PC-9 (cell line): ENCODE measurements around the gene ALS2. TPM values are rescaled to one million over a fixed set of nuclear protein-coding genes. Genes with fewer than 3 reads are reported as not detected.

Source experiments
- BruUV-seq: library from RNA; stranded (reverse); fragments of 400-500 nt; replicated peaks from 2 replicates; lab custom pipeline; 2021; lab: Mats Ljungman, UMichigan
- CTCF ChIA-PET: fragments of 300-600 bp; sonication (Branson Sonifier 250); formaldehyde crosslinking; loops from one replicate; lab custom pipeline; 2022; ENCODE audit warnings: antibody characterized with exemption; lab: Charles Lee
- POLR2A ChIA-PET: fragments of 300-600 bp; sonication (Branson Sonifier 250); formaldehyde crosslinking; loops from one replicate; lab custom pipeline; 2022; ENCODE audit warnings: antibody characterized with exemption; ENCODE audit not compliant: unreplicated experiment; lab: Charles Lee
- DNase-seq, 2 experiments: peaks; one replicate each; pipeline versions ENCODE4 v3.0.0 to v3.0.0-alpha.2; 2015 to 2022; ENCODE audit warnings: mixed read lengths in 1 of 2
- H2AFZ ChIP-seq: fragments of 200-600 bp; sonication (generic); 2 replicates; pipeline ENCODE4 v1.8.1; 2017; ENCODE audit warnings: antibody characterized with exemption
- H3F3A ChIP-seq: fragments of 200-600 bp; sonication (generic); 2 replicates; pipeline ENCODE4 v1.8.1; 2017; ENCODE audit warnings: antibody characterized with exemption, mild to moderate bottlenecking, low read depth; ENCODE audit not compliant: insufficient read depth
- H3K27ac ChIP-seq: fragments of 200-600 bp; sonication (generic); 2 replicates; pipeline ENCODE4 v1.6.1; 2016; ENCODE audit warnings: mixed run types
- H3K27me3 ChIP-seq: fragments of 200-600 bp; sonication (generic); 2 replicates; pipeline ENCODE4 v1.6.1; 2016; ENCODE audit warnings: low read depth, mixed run types; ENCODE audit not compliant: insufficient read depth
- H3K36me3 ChIP-seq: fragments of 200-600 bp; sonication (generic); 2 replicates; pipeline ENCODE4 v1.6.1; 2016; ENCODE audit warnings: low read depth, mixed run types
- H3K4me1 ChIP-seq: fragments of 200-600 bp; sonication (generic); replicated peaks from 2 replicates; pipeline ENCODE4 v1.6.1; 2016; ENCODE audit warnings: mixed run types; ENCODE audit not compliant: insufficient read depth
- H3K4me2 ChIP-seq: fragments of 200-600 bp; sonication (generic); 2 replicates; pipeline ENCODE4 v1.6.1; 2017; ENCODE audit warnings: mixed run types
- H3K4me3 ChIP-seq: fragments of 200-600 bp; sonication (generic); 2 replicates; pipeline ENCODE4 v1.6.1; 2016; ENCODE audit warnings: mixed run types
- H3K79me2 ChIP-seq: fragments of 200-600 bp; sonication (generic); 2 replicates; pipeline ENCODE4 v1.6.1; 2017; ENCODE audit warnings: low read depth, mixed run types
- H3K9me2 ChIP-seq: fragments of 200-600 bp; sonication (generic); 2 replicates; pipeline ENCODE4 v1.8.1; 2017; ENCODE audit warnings: mild to moderate bottlenecking; ENCODE audit not compliant: insufficient read depth
- H3K9me3 ChIP-seq: fragments of 200-600 bp; sonication (generic); 2 replicates; pipeline ENCODE4 v1.8.1; 2016; ENCODE audit warnings: low read depth; ENCODE audit not compliant: insufficient read depth
- H4K20me1 ChIP-seq: fragments of 200-600 bp; sonication (generic); 2 replicates; pipeline ENCODE4 v1.8.1; 2017; ENCODE audit not compliant: insufficient read depth
- CTCF ChIP-seq: fragments of 200-600 bp; sonication (generic); conservative IDR thresholded peaks from 2 replicates; pipeline ENCODE4 v1.6.1; 2017; ENCODE audit warnings: mixed run types, antibody characterized with exemption, mild to moderate bottlenecking, moderate library complexity
- EZH2 ChIP-seq: fragments of 200-600 bp; sonication (generic); IDR thresholded peaks from 2 replicates; pipeline ENCODE4 v1.8.0; 2017; ENCODE audit warnings: antibody characterized with exemption, low read depth
- intact Hi-C: fragments of 100-400 bp; cut with micrococcal nuclease; formaldehyde crosslinking; loops from one replicate; pipeline ENCODE4 v1.10.0; 2022; ENCODE audit not compliant: unreplicated experiment
- total RNA-seq: library from RNA; stranded (reverse); gene quantifications from 2 replicates; pipeline ENCODE4 v1.2.3, GENCODE V29; 2021

ALS2 gene
- total RNA-seq, 1 experiment from 2014 or later, result 27.6 TPM

GRCh38 chr2:201675454-201675853, 105.3 kb downstream of the ALS2 start:
- Histone ChIP-seq H3K27ac (no peak overlapping the region), H3K79me2 (no peaks in the 10 kb centered on the region), H3K9me2 (no peaks in the 10 kb centered on the region), H3K9me3 (no peaks in the 10 kb centered on the region), H3K4me2 (no peak overlapping the region), H4K20me1 (no peaks in the 10 kb centered on the region), H3F3A (no peaks in the 10 kb centered on the region), H3K4me1 (no peaks in the 10 kb centered on the region), H3K36me3 (no peaks in the 10 kb centered on the region), H3K4me3 (no peak overlapping the region), H2AFZ (no peak overlapping the region), H3K27me3 (no peaks in the 10 kb centered on the region)
- POLR2A ChIA-PET, result no interaction called here
- no TSS peak for BruUV-seq
- CTCF ChIA-PET, result no interaction called here
- no peak for DNase-seq
- TF ChIP-seq CTCF (no peak), EZH2 (no peak)
- intact Hi-C loops, result no loop called here

- Histone ChIP-seq H3K27me3 (no peaks in the 10 kb centered on the region), H3K36me3 (no peaks in the 10 kb centered on the region), H3F3A (no peaks in the 10 kb centered on the region), H3K79me2 (no peaks in the 10 kb centered on the region), H3K9me2 (no peaks in the 10 kb centered on the region), H3K9me3 (no peaks in the 10 kb centered on the region), H3K4me2 (no peak overlapping the region), H2AFZ (no peak overlapping the region), H3K27ac (no peak overlapping the region), H3K4me1 (no peaks in the 10 kb centered on the region), H3K4me3 (no peak overlapping the region), H4K20me1 (no peaks in the 10 kb centered on the region)
- CTCF ChIA-PET, result no interaction called here
- DNase-seq, result no peak
- intact Hi-C loops, result no loop called here
- TF ChIP-seq CTCF, result no peak
- TF ChIP-seq EZH2, result no peak
- POLR2A ChIA-PET, result interaction anchor here (0.6 kb wide), 1 partner anchor 95 kb away, joined by 7 read pairs; no protein-coding TSS in a partner anchor
- no TSS peak for BruUV-seq
Observed at GRCh38 chr2:201674794-201675193, 105.9 kb downstream of the ALS2 start.

- POLR2A ChIA-PET, result interaction anchor here (0.6 kb wide), 1 partner anchor 95 kb away, joined by 7 read pairs; no protein-coding TSS in a partner anchor
- DNase-seq, result no peak
- Histone ChIP-seq H3K9me3 (no peaks in the 10 kb centered on the region), H3K9me2 (no peaks in the 10 kb centered on the region), H3K27ac (no peak overlapping the region), H3K79me2 (no peaks in the 10 kb centered on the region), H4K20me1 (no peaks in the 10 kb centered on the region), H3K36me3 (no peaks in the 10 kb centered on the region), H3K4me1 (no peaks in the 10 kb centered on the region), H3K27me3 (no peaks in the 10 kb centered on the region), H3K4me3 (no peak overlapping the region), H3K4me2 (no peak overlapping the region), H3F3A (no peaks in the 10 kb centered on the region), H2AFZ (no peak overlapping the region)
- intact Hi-C loops, result no loop called here
- BruUV-seq, result no TSS peak
- CTCF ChIA-PET, result no interaction called here
- no peak for TF ChIP-seq EZH2
- TF ChIP-seq CTCF, result no peak
Observed at GRCh38 chr2:201674298-201674697, 106.4 kb downstream of the ALS2 start.
